ENCODE data around the gene ATXN7.

The ATXN7 gene

DNA sequence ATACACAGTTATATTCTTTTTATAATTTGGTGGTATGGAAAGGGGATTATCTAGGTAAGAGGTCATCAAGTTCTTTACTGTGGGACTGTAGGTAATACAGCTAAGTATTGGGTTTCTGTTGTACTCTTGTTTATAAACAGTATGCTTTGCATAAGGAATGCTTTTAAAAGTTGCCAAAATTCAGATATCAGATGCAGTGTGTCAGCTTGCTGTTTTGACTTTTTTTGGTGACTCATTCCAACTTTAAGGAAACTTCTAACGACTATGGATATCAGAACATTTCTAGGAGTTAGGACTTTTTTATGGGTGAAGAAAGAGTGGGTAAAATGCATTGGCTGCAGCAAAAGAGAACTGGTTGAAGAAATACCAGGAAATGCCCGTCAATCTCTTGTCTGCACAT, 45.8 kb downstream of the ATXN7 start:
- DNase-seq: no peak

DNA sequence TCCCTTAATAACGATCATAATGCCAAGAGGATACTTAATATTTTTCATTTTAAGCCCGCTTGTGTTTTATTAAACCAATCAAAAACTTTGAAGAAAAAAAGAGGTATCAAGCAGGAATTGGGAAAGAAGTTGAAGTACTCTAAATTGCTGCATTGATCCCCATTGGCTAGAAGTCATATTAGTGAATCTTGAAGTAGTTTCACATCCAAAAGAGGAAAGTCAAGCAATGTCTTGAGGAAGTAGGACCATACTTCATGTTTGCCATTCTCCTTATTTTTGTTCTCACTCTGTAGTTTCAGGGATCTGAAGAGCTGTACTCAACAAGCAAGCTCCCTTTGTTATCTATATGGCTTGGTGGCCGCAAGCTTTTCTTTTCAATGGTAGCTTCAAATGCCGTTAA, 46.3 kb downstream of the ATXN7 start:
- no peak for DNase-seq

DNA sequence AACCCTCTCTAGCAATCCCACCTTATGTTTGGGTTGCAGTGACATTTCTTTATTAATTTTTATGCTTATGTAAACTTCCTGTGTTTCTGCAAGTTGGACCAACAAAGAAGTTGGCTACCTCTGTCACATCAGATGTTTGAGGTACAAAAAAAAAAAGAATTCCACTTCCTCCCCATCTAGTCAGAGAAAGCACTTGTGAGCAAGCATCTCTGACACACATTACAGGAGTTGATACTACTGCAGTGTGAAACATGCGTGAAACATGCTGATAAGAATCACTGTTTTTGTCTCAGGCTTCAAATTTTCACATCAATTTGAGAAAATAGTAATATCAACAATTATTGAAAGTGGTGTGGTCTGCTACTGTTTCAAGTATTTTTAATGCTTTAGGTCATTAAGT, 47.2 kb downstream of the ATXN7 start:
- no peak for DNase-seq

DNA sequence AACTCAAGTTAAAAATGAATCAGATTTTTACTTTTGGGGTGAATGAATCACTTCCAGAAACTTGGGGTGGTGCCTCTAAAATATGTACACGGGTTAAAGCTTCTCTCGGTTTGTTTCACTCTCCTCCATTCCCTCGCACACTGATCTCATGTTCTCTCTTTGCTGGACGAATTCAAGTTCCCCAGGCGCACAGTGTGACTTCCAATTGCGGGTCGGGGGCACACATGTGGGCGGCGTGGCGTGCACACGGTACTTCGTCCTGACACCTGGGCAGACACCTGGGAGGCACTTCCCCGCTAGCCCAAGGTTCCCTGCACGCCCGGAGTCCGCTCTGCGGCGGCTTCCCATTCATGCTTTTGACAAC, 47.8 kb downstream of the ATXN7 start:
- DNase-seq: no peak

DNA sequence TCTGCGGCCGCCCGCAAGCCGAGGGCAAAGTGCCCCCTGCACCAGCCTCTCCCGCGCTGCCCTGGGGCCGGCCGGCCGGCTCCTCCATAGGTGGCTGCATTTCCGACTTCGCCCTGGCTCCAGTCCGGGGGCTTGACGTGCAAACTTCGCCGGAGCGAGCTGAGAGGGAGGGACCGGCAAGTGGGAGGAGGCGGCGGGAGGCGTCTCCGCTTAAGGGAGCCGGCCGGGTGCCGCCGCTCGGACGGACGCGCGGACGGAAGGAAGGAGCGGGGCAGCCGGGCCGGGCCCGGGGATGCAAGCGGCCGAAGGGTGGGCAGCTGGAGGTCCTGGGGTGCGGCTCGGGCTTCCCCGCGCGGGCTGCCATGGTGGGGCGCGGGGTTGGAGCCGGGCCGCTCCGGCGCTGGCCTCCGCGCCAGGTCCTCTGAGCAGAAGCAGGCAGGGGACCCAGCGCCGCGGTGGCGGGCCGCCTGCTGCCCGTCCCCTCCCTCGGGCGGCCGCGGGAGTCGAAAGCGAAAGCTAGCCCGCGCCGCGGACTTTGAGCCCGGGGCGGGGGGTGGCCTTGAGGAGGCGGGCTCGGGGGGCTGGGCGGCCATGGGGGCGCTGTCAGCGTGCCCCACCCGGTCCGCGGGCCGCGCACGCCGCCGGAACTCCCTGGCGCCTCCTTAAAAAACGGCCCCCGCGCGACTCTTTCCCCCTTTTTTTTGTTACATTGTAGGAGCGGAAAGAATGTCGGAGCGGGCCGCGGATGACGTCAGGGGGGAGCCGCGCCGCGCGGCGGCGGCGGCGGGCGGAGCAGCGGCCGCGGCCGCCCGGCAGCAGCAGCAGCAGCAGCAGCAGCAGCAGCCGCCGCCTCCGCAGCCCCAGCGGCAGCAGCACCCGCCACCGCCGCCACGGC, 48.5 kb downstream of the ATXN7 start, which contains the start of gene SCAANT1:
TSS of gene SCAANT1 (minus strand) at position 511 of the 895 bp plus-strand sequence.
- peak; percentile 92 for DNase-seq

DNA sequence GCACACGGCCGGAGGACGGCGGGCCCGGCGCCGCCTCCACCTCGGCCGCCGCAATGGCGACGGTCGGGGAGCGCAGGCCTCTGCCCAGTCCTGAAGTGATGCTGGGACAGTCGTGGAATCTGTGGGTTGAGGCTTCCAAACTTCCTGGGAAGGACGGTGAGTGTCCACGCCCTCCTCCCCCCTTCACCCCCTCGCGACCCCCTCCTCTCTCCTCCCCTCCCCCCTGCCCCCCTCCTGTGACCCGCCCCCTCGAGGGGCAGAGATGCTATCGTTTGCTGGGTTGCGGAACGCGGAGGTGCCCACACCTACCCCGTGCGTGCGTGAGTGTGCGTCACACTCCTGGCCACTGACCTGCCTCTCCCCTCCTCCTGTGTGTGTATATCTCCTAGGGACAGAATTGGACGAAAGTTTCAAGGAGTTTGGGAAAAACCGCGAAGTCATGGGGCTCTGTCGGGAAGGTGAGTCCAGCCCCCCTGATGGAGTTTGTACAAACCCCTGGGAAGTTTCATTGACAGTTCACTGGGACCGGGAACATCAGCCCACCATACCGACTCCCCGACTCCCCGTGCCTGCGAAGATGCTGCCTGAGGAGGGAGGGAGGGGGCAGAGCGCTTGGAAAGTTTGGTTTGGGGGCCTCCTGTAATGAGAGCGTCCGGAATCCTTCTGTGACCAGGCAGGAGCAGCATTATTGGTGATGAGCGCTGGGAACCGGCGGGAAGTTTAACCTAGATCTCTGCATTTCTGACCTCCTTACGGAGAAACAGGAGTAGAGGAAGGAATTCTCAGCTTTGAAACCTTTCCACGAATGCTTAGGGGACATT, 49.3 kb downstream of the ATXN7 start:
- DNase-seq: peak; percentile 80

DNA sequence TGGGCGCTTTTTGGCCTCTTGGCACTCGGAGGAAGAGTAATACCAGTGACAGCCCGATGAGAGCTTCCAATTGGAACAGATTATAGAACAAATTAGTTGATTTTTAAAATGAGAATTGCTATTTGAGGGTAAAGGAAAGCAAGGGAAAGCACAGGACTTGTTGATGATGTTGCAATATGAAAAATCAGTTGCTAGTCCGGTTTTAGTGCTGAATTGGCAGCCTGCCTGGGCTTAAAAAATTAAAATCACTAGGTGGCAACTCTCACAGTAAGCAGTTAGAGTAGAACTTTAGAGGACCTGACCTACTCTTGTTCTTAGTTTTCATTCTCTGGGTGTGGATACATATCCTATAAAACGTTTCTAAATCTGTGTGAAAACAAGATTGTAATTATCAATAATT, 50.6 kb downstream of the ATXN7 start:
- no peak for DNase-seq

DNA sequence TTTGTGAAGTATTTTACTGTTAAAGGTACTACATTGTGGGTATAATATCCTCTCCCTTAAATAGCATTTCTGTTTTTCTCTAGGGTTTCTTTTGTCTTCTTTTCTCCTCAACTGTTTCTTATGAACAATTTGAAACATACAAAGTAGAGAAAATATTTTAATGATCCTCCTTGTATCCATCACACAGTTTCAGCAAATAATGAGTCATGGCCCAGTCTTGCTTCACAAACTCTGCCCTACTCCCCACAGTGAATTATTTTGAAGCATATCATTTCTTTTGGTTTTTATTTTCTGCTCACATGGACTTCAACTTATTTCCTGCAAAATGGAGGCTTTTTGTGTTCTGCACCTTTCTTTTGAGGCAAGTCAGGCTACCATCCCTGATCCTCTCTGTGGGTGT, 54.7 kb downstream of the ATXN7 start:
- DNase-seq: no peak

DNA sequence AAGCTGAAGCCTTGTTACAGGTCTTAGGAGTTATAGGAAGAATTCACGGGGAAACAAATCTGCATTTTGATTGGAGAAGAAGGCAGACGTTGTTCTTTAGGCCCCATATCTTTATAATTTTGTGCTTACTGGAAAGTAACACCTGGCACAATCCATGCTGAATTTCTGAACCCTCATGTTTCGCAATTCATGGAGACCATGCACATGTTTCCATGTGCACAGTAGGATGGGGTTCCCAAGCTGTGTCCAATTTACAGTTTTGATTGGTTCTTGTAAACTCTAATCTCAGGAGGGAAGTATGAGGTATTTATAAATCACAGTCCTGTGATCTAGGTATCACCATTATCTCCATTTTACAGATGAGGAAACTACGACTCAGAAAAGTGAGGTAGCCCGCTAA, 56.3 kb downstream of the ATXN7 start:
- no peak for DNase-seq

DNA sequence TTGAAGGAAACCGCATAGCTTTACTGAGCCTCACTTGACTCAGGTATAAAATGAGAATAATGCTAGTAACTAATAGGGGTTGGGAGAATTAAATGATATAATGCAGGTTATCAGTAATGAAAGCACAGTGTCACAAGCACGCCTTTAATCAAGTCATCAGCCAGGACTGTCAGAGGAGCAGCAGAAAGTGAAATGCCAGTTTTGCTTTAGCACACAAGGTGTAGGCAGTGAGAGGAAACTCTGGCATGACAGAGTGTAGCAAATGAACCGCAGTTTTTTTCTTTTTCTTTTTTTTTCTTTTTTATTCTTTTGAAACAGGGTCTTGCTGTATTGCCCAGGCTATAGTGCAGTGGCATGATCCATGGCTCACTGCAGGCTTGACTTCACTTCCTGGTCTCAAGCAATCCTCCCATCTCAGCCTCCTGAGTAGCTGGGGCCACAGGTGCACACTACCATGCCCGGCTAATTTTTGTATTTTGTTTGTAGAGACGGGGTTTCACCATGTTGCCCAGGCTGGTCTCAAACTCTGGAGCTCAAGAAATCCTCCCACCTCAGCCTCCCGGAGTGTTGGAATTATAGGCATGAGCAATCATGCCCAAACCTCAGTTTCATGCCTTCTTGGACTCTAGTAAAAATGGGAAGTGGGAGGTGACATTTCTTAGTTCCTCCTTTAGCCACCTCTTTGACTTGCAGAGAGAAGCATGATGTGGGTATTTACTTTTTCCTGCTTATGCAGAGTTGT, 58.2 kb downstream of the ATXN7 start:
- no peak for DNase-seq

DNA sequence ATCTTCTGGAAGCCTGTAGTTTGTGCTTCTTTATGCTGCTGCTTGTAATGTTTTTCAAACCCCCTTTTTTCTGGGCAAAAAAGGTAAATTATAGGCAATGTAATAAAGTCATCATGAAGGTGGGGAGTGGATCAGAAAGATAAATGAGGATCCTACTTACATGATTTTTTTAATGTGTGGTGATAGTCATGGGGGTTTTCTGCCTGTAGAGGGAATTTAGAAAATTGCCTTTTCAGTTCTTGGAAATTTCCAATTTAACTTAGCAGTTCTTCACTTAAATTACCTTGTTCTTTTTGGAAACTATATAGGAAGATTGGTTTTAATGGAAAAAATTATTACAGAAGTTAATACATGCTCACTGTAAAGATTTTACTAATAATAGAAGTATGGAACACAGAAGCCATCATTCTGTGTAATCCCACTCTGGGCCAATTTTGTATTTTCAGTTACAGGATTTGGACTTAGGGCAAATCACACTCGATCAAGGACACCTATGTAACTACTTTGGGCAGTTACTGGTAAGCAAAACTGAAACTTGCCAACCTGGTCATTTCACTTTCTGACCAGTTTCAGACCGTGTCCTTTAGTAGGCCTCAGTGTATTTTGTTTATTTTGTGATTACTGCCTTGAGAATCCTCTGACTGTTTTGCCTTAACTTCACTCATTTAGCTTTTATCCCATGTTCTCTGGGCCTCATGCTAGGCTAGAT, 59.0 kb downstream of the ATXN7 start:
- DNase-seq: no peak

DNA sequence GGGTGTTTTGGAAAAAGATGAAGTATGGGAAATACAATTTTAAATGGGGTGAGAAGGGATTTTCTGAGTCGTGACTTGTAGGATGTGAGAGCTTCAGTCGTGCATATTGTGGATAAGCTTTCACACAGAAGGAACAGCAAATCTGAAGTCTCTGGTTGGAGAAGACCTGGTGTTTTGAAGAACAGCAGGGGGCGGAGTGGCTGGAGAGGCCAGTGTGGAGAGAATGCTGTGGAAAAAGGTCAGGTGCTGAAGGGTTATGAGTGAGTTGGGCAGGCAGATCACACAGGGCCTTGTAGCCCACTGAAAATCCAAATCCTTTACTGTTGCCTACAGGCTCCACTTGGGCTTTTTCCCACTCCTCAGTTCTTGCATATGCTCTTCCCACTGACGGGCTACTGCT, 62.6 kb downstream of the ATXN7 start:
- no peak for DNase-seq

DNA sequence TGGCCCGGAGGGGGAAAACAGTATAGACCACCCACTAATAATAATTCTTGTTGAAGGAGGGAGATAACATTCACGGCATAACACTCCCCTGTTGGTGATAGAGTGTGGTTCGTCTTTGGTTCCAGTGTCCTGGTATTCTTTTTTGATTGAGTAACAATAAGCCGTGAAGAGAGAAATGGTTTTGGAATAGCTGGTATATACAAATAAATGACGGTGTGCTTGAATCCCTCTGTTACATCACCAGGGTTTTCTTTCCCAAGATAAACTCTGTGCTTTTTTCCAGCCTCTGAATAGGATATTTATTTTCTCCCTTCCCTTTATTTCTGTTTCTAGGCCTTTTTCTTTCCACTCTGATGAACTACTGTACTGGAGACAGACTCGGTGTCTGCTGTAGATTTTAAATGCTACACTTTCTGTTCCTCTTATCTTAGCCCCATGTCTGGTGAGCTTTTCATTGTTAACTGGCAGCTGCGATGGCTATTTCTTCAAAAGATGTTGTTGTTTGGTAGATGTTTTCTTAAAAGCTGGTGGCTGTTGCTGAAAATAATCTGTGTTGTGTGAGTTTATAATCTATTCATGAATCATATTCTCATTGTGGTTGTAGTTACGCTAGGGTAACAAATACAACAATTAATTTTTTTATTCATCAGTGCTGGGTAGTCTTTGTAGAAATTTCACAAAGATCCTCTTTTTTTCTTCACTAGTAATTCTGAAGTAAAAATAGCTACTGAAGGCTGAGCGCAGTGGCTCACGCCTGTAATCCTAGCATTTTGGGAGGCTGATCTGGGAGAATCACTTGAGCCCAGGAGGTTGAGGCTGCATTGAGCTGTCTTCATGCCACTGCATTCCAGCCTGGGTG, 64.0 kb downstream of the ATXN7 start:
- DNase-seq: no peak

DNA sequence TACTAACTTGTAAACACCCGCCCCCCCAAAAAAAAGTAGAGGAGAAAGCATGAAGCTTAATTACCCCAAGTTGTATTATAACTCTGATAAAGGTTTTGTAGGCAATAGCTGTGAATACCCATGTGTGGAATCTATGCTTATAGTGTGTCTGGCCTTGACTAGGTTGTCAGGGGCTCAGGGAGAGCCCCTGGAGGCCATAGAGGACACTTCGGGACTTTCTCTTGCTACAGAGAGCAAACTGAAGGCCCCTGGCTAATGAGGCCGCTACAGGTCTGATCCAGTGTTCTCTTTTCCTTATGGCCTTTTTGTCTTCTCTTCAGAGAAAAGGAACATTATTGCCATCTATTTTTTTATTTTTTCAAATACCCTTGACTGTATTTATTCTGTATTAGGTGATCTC, 67.6 kb downstream of the ATXN7 start:
- DNase-seq: no peak

DNA sequence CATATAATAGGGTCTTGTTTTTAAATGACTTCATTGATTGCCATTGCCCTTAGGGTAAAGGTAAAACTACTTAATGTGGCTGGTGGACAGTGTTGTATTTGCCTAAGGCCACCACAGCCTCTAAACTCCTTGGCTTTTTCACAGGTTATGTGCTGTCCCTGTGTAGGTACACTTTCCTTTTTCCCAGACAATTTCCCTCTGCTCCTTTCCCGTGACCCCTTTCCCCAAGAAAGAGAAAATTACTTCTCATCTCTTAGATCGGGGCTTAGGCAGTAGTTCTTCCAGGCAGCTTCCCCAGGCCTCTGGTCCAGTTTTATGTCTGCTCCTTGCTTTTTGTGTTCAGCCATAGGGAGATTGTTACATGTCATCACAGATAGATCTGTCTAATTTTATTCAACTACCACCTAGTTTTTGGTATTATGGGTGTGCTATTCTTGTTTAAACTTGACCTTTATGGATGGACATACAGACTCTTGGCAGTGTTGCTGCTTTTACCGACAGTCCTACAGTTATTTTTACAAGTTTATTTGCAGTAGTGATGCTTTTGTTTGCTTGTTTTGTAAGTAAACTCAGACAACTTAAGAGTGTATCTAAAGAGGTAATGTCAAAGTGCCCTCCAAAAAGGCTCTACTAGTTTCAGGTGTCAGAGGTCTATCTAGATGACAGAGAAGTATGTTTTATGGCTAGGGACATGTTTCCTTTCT, 69.0 kb downstream of the ATXN7 start:
- DNase-seq: no peak

DNA sequence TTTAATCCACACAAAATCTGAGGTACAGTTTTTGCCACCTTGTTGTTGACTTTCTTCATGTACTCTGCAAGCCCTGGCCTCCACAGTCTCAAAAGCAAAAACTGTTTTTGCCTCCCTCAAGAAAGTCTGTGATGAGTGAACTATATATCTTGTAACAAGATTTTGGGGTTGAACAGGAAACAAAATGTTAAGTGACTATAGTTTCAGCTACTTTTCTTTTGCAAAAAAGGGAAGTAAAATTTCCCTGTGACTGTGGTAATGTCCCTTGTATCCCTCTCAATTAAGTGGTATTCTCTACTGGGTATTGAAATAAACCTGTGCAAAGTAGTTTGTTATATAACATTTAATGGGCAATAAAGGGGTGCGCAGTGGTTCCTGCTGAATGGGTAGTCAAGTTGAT, 69.8 kb downstream of the ATXN7 start:
- DNase-seq: no peak

DNA sequence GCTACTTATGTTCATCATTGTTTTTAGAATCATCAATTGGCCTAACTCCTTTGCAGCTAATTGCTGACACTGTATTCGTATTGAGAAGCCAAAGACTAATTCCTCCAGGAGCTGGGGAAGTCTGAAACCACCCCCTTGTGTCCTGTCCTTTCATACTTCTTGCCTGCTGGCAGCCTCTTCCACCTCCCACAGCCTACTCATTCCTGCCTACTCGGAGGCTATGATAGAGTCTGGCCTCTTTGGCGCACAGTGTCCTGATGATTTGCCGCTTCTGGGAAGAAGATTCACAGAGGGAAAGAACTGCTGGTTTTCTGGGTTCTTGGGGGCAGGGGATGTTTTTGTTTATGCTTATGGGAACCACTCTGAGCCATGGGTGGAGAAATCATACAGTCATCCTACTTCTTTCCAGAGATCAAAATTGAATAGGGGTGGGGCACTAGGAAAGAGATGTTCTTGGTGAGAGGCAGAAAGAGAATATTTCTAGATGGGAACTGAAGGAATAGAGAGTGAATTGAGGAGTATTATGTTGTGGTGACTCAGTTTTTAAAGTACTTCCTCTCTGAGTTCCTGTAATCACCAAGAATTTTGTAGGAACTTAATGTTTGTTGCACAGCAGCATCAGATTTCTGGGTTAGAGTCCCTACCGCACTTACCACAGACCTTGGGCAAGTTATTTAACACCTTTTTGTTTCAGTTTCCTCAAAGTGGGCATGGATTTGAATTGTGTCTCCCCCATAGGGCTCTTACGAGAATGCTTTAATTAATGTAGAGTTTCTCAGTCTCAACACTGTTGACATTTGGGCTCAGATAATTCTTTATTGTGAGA, 70.6 kb downstream of the ATXN7 start:
- DNase-seq: no peak

DNA sequence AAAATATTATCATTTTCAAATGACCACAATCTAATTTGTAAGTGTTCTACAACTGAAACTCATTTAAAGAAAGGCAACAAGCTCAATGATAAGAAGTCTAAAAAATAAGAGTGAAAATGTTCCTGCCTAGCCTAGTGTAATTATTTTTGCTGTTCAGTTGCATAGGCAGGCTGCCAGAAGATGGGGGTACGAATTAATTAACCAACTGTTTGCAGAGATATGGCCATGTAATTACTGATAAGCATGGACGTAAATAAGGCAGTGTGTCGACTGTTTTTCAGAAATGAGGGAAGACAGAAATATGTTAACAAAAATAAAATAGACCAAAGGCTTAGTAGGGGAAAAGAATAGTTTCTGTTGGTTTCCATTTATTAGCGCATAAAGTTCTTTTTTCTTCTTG, 73.3 kb downstream of the ATXN7 start:
- DNase-seq: no peak

DNA sequence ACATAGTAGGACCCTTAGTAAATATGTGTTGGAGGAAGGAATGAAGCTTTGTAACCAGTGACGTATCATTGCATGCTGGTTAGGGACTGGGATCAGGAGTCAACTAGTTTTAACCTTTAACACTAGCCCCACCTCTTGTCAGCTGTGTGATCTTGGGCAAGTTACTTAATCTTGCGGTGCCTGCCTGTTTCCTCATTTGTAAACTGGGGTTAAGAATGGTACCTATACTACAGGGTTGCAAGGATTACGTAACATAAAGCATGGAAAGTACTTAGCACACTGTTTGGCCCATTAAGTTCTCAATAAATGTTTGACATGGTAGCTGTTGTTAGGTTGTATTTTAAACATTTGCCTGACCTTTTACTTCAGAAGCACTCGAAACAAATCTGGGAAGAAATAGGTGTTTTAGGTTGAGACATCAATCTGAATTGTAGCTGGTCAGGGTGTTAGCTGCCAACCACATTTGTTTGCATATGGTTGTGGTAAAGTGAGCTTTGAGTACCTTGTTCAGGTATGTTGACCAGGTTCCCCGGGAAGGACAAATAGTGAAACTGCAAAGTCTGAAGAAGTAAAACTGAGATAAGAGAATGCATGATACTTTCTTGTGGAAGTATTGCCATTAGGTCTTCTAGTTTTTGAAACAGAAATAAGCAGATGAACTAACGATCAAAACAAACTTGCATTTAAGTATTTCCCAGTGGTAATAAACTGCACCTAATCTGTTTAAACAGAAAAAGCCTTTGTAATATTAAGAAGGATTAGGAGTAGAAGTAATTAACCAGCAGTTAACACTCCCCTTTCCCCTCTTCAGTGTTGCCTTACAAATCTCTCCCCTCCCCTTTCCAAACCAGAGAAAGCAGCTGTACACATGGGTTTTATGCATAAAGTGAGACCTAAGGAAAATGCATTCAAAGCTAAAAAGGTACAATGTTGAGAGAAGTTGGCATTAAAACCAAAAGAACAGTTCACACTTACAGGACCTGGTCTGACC, 74.3 kb downstream of the ATXN7 start:
- no peak for DNase-seq
